ENCODE measurements around the gene ASPSCR1.
"Not testable (repeated sequence)": the region's sequence is repeated elsewhere in the genome, so short reads cannot be mapped to it uniquely, and the experiment has no call there.

Gene ASPSCR1

GRCh38 chr17:81941484-81942166 is 35.8 kb upstream of the ASPSCR1 start:
- no peak for DNase-seq

GRCh38 chr17:81942167-81942553 is 35.3 kb upstream of the ASPSCR1 start:
- no peak for DNase-seq

DNA sequence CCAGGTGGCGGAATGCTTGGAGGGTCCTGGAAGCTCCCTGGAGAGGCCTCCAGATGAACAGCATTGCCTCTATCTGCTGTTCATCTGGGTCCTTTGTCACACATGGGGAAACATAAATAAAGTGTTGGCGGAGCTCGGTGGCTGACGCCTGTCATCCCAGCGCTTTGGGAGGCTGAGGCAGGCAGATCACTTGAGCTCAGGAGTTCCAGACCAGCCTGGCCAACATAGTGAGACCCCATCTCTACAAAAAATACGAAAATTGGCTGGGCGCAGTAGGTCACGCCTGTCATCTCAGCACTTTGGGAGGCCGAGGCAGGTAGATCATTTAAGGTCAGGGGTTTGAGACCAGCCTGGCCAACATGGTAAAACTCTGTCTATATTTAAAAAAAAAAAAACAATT is 32.6 kb upstream of the ASPSCR1 start:
- no peak for DNase-seq

DNA sequence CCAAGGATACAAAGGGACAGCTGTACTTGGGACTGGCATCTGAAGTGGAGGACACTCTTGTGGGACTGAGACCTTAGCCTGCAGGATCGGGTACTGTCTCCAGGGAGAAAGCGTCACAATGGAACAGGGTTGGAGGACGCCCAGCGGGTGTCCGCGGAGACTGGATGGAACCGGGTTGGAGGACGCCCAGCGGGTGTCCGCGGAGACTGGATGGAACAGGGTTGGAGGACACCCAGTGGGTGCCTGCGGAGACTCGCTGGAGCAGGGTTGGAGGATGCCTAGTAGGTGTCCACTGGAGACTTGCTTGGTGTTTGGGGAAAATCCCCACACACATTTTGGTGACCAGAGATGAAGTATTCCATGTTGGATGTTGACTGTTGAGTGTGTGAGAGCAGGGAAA is 30.2 kb upstream of the ASPSCR1 start, which contains the start of gene MYADML2:
Gene MYADML2 (minus strand): TSS at position 45 of the 400 bp plus-strand sequence. CDS start 5,492 bp downstream, outside the sequence.
- DNase-seq = no peak

DNA sequence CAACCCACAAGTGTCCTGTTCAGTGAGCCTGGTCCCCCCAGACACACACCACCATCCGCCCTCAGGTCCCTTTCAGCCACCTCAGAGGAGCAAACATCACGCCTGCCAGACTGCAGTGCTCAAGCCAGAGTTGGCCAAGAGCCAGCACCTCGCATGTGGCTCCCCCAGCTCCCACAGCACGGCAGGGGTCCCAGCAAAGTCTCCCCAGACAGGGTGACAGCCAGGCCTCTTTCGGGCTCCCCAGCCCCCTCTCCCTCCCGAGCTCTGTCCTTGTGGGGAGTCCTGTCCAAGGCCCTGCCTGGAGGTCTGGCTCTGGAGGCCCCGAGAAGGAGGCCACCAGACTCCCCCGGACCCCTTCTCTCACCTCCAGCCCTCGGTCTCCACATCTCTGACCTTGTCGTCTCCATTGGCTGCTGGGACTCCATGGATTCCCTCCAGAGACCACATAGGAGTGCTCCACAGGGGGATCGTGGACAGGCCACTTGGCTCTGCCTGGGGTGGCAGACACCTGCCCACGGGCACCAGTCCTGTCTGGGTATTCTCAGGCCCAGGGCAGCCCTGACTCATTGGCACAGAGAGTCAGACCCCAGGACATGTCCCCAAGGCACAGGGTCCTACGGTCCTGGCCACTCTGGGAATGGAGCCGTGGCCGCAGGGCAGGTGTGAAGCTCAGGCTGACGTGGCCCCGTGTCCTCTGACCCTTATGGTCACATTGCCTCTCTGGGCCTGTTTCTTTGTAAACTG is 28.6 kb upstream of the ASPSCR1 start:
- DNase-seq = no peak

GRCh38 chr17:81950501-81950900 is 26.9 kb upstream of the ASPSCR1 start:
- DNase-seq = no peak

- DNase-seq = no peak
These were observed 25.4 kb upstream of the ASPSCR1 start for GRCh38 chr17:81951785-81952684.

- no peak for DNase-seq
These were observed 24.6 kb upstream of the ASPSCR1 start for GRCh38 chr17:81952792-81953228.

- not testable (repeated sequence) for DNase-seq
These were observed 24.0 kb upstream of the ASPSCR1 start for GRCh38 chr17:81953443-81953842.

DNA sequence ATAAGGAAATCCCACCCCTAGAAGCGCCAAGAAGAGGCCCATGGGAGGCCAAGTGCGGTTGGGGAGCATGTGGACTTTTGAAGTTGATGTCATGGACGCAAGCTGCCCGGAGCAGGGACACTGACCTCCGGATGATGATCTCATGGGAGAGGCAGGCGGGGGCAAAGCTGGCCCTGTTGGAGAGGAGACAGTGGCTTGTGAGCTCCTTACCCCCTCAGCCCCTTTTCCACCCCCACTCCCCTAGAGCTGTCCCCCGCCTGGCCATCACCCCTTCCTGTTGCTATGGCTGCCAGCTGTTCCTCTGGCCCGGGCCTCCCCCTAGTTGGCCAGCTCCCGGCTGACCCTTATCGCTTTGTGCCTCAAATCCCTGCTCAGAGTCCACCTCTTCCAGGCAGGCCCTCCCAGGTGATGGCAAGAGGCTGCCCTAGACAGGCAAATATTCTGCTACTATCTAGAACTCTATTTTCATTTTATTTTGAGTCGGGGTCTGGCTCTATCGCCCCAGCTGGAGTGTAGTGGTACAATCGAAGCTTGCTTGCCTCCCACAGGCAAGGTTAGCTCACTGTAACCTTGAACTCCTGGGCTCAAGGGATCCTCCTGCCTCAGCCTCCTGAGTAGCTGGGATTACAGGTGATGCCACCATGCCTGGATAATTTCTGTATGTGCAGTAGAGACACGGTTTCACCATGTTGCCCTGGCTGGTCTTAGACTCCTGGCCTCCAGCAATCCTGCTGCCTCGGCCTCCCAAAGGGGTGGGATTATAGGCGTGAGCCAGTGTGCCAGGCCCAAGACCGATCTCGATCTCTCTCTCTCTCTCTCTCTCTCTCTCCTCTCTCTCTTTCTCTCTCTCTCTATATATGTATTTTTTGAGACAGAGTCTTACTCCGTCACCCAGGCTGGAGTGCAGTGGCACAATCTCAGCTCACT is 23.0 kb upstream of the ASPSCR1 start:
- DNase-seq = no peak

DNA sequence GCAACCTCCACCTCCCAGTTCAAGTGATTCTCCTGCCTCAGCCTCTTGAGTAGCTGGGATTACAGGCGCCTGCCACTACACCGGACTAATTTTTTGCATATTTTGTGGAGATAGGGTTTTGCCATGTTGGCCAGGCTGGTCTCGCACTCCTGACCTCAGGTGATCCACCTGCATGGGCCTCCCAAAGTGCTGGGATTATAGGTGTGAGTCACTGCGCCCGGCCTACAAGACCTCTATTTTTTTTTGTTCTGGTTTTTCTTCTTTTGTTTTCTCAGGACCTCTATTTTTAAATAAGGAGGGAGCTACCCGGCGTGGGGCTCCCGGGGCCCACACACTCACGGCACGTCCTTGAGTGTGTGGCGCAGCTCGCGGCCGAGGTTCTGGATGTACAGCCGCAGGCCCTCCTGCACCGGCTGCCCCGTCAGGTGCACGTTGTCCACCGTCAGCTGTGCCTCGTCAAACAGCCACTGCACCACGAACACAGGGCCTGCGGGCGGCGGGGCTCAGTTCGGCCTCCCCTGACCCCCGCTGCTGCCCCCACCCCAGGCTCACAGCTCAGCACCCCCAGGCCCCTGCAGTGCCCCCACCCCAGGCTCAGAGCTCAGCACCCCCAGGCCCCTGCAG is 22.3 kb upstream of the ASPSCR1 start:
- DNase-seq = no peak

DNA sequence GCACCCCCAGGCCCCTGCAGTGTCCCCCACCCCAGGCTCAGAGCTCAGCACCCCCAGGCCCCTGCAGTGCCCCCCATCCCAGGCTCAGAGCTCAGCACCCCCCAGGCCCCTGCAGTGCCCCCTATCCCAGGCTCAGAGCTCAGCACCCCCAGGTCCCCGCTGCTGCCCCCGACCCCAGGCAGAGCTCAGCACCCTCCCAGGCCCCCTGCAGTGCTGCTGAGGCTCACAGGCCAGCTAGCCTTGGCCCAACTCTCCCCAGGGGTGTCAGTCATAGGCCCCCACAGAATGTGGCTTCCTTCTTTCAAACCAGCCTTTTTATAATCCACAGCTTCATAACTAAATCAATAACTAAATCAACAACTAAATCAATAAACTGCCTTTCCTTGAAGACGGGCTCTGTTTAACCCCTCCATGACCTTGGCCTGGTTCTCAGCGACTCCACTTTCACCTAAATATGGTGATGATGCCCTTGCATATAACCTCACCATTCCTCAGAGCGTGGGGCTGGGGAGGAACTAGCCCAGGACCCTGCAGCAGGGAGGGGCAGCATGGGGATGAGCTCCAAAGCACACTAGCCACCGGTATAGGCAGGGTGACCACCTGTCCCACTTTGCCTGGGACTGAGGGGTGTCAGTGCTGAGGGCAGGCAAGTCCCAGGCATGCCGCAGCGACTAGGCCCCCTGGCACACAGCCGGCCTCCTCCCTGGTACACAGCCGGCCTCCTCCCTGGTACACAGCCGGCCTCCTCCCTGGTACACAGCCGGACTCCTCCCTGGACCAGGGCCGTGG is 21.5 kb upstream of the ASPSCR1 start:
- DNase-seq = no peak

- no peak for DNase-seq
These were observed 20.5 kb upstream of the ASPSCR1 start for GRCh38 chr17:81956607-81957589.

GRCh38 chr17:81957691-81958432 is 19.6 kb upstream of the ASPSCR1 start:
- DNase-seq = no peak

DNA sequence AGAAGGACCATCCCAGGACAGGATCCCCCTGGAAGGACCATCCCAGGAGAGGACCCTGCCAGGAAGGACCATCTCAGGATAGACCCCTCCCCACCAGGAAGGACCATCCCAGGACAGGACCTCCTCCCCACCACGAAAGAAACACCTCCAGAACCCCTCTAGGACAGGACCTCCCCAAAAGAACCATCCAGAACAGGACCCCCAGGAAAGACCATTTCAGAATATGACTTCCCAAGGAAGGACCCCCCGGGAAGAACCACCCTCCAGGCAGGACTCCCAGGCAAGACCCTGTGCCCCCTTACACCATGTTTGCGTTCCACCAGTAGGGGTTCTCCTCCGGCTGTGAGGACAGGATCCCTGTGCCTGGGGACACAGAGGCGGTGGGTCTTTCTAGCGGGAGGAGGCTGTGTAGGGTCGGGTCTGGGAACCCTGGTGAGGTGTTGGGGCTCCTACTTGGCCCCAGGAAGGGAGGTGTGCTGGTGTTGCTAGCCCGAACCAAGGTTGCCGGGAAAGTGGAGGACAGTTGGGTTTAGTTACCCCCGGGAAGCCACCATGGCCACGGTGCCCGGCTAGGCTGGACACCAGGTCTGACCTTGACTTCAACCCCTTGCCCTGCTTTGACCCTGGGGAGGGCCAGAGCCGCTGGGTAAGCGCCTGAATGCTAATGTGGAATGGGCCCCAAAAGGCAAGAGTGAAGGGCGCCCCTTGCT is 18.6 kb upstream of the ASPSCR1 start:
- DNase-seq = no peak

- peak; percentile 52 for DNase-seq
These were observed 17.9 kb upstream of the ASPSCR1 start for GRCh38 chr17:81959362-81960129.

Measured in NCI-H345 (cell line).